GM12878 (cell line): ENCODE measurements around the gene LGALS3.

Source experiments
- IRF4 ChIP-seq: IDR thresholded peaks from 2 replicates; pipeline ENCODE4 v1.6.1; 2011; ENCODE audit warnings: low read depth, low read length
- TBL1XR1 ChIP-seq: IDR thresholded peaks from 2 replicates; pipeline ENCODE4 v1.6.1; 2012; ENCODE audit warnings: low read depth, low read length, improper control_type of control experiment
- TCF7 ChIP-seq: IDR thresholded peaks from 2 replicates; pipeline ENCODE4 v1.6.1; 2014; ENCODE audit warnings: antibody characterized with exemption, borderline replicate concordance
- TF ChIP-seq, protein P1 (sequence below), 3 experiments: IDR thresholded peaks in 2 of 3; conservative IDR thresholded peaks in 1 of 3; 2 replicates each; pipeline ENCODE4 v1.5.1; 2011; ENCODE audit warnings: low read depth in 3 of 3, low read length in 3 of 3, mild to moderate bottlenecking in 3 of 3, control low read depth in 2 of 3, moderate library complexity in 2 of 3, inconsistent platforms in 1 of 3, mixed read lengths in 1 of 3; ENCODE audit not compliant: control insufficient read depth in 2 of 3, insufficient read depth in 1 of 3; ENCODE audit errors: extremely low read depth in 1 of 3

DNA sequence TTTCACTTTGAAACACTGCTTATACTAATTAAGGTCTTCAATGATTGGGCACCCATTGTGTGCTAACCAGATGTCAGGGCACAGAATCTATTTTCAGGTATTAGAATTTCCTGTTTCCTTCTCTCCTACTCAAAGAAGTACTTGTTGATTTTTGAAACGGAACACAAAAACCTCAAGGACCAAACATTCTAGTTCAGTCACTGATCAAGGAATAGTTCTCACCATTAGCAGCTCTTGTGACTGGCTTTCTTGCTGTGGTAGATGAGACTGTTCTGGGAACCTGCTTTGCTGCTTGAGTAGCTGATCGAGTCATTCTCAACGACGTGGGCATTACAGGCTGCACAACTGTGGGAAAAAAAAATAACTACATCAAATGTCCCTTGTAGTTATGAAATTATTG is 51.4 kb downstream of the LGALS3 start:
- no peak for TF ChIP-seq TCF7
- no peak for TF ChIP-seq TBL1XR1
- TF ChIP-seq, protein P1, sequence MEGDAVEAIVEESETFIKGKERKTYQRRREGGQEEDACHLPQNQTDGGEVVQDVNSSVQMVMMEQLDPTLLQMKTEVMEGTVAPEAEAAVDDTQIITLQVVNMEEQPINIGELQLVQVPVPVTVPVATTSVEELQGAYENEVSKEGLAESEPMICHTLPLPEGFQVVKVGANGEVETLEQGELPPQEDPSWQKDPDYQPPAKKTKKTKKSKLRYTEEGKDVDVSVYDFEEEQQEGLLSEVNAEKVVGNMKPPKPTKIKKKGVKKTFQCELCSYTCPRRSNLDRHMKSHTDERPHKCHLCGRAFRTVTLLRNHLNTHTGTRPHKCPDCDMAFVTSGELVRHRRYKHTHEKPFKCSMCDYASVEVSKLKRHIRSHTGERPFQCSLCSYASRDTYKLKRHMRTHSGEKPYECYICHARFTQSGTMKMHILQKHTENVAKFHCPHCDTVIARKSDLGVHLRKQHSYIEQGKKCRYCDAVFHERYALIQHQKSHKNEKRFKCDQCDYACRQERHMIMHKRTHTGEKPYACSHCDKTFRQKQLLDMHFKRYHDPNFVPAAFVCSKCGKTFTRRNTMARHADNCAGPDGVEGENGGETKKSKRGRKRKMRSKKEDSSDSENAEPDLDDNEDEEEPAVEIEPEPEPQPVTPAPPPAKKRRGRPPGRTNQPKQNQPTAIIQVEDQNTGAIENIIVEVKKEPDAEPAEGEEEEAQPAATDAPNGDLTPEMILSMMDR (IDR thresholded peaks at IDR 0.05 in 2 of 3, conservative IDR thresholded peaks at IDR 0.05 in 1 of 3; ENCODE audit: control insufficient read depth in 2 of 3, extremely low read depth in 1 of 3, insufficient read depth in 1 of 3, low read depth in 3 of 3, low read length in 3 of 3): no peak
- TF ChIP-seq IRF4: 0 out of 2 replicates have a peak, but pooled peaks have one; percentile 21
